Loucy (cell line): Measurements from ENCODE around the gene AGPAT3.

Experiments
- H2AFZ ChIP-seq: fragments of 200-600 bp; sonication (generic); 2 replicates; pipeline ENCODE4 v1.6.0; 2016; ENCODE audit warnings: antibody characterized with exemption, mild to moderate bottlenecking, low read length, moderate library complexity
- H3F3A ChIP-seq: fragments of 200-600 bp; 2 replicates; pipeline ENCODE4 v1.6.0; 2016; ENCODE audit warnings: antibody characterized with exemption, low read depth, mild to moderate bottlenecking
- H3K27me3 ChIP-seq: fragments of 200-600 bp; sonication (generic); 2 replicates; pipeline ENCODE4 v1.6.1; 2014; ENCODE audit warnings: low read length, mild to moderate bottlenecking; ENCODE audit not compliant: insufficient read depth, poor library complexity, severe bottlenecking
- H3K36me3 ChIP-seq: fragments of 200-600 bp; sonication (generic); 2 replicates; pipeline ENCODE4 v1.6.1; 2016; ENCODE audit warnings: low read length; ENCODE audit not compliant: insufficient read depth
- H3K4me1 ChIP-seq: fragments of 200-600 bp; sonication (generic); 2 replicates; pipeline ENCODE4 v1.5.1; 2014; ENCODE audit warnings: low read length, mild to moderate bottlenecking; ENCODE audit not compliant: insufficient read depth, poor library complexity, severe bottlenecking
- H3K4me2 ChIP-seq: fragments of 200-600 bp; sonication (generic); 2 replicates; pipeline ENCODE4 v1.6.0; 2014; ENCODE audit warnings: antibody characterized with exemption, low read length, low read depth, mild to moderate bottlenecking; ENCODE audit not compliant: poor library complexity, severe bottlenecking
- H3K4me3 ChIP-seq: fragments of 200-600 bp; sonication (generic); 2 replicates; pipeline ENCODE4 v1.5.1; 2014; ENCODE audit warnings: low read length, mild to moderate bottlenecking, mixed read lengths; ENCODE audit not compliant: poor library complexity, severe bottlenecking
- H3K79me2 ChIP-seq: fragments of 200-600 bp; sonication (generic); 2 replicates; pipeline ENCODE4 v1.6.1; 2014; ENCODE audit warnings: low read length; ENCODE audit not compliant: insufficient read depth
- H3K9ac ChIP-seq: fragments of 200-600 bp; sonication (generic); 2 replicates; pipeline ENCODE4 v1.6.0; 2014; ENCODE audit warnings: mild to moderate bottlenecking, low read depth, low read length, moderate library complexity; ENCODE audit not compliant: poor library complexity, severe bottlenecking
- H3K9me2 ChIP-seq: fragments of 200-600 bp; sonication (generic); replicated peaks from 2 replicates; pipeline ENCODE4 v1.6.1; 2016; ENCODE audit warnings: low read depth, low read length, mixed read lengths
- H3K9me3 ChIP-seq: fragments of 200-600 bp; sonication (generic); 2 replicates; pipeline ENCODE4 v1.6.1; 2014; ENCODE audit warnings: mild to moderate bottlenecking, antibody characterized with exemption, low read length, low read depth; ENCODE audit not compliant: insufficient read depth
- H4K20me1 ChIP-seq: fragments of 200-600 bp; sonication (generic); 2 replicates; pipeline ENCODE4 v1.6.0; 2014; ENCODE audit warnings: antibody characterized with exemption, low read length, mild to moderate bottlenecking; ENCODE audit not compliant: insufficient read depth, poor library complexity, severe bottlenecking
- EZH2phosphoT487 ChIP-seq: fragments of 200-600 bp; IDR thresholded peaks from 2 replicates; pipeline ENCODE4 v1.6.1; 2018; ENCODE audit warnings: antibody characterized with exemption, mild to moderate bottlenecking, moderate library complexity, borderline replicate concordance
- TF ChIP-seq, protein P1 (sequence below): fragments of 200-600 bp; sonication (generic); conservative IDR thresholded peaks from 2 replicates; pipeline ENCODE4 v1.5.1; 2014; ENCODE audit warnings: mild to moderate bottlenecking, antibody characterized with exemption, low read length

Gene AGPAT3

DNA sequence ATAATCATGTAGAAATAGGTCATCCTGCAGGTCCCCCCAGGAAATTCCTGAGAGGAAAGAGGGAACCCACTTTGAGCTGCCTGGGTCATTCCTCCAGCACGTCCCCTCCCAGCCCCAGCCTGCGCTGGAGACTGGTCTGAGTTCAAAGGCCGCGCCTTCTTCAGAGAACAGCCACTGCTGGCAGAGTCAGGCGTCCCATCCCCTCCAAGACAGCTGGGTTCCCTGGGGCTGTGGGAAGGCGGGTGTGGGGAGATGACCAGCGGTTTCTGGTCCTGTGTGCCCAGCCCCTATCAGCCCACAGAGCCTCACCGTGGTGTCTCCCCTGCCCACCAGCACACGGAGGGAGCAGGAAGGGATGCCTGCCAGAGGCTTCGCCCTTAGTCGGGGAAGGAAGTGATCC is 129.1 kb downstream of the AGPAT3 start:
- no peak overlapping the region for H3K4me2 ChIP-seq
- no peaks in the 10 kb centered on the region for H3K4me1 ChIP-seq
- H3K9me2 ChIP-seq: no peaks in the 10 kb centered on the region
- no peak overlapping the region for H3K9ac ChIP-seq
- TF ChIP-seq EZH2phosphoT487: no peak
- TF ChIP-seq, protein P1, sequence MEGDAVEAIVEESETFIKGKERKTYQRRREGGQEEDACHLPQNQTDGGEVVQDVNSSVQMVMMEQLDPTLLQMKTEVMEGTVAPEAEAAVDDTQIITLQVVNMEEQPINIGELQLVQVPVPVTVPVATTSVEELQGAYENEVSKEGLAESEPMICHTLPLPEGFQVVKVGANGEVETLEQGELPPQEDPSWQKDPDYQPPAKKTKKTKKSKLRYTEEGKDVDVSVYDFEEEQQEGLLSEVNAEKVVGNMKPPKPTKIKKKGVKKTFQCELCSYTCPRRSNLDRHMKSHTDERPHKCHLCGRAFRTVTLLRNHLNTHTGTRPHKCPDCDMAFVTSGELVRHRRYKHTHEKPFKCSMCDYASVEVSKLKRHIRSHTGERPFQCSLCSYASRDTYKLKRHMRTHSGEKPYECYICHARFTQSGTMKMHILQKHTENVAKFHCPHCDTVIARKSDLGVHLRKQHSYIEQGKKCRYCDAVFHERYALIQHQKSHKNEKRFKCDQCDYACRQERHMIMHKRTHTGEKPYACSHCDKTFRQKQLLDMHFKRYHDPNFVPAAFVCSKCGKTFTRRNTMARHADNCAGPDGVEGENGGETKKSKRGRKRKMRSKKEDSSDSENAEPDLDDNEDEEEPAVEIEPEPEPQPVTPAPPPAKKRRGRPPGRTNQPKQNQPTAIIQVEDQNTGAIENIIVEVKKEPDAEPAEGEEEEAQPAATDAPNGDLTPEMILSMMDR: no peak
- no peaks in the 10 kb centered on the region for H3K27me3 ChIP-seq
- H3K36me3 ChIP-seq: no peaks in the 10 kb centered on the region
- no peak overlapping the region for H3K4me3 ChIP-seq
- no peak overlapping the region for H2AFZ ChIP-seq
- no peaks in the 10 kb centered on the region for H3K79me2 ChIP-seq
- no peaks in the 10 kb centered on the region for H3F3A ChIP-seq
- no peaks in the 10 kb centered on the region for H3K9me3 ChIP-seq
- H4K20me1 ChIP-seq: no peaks in the 10 kb centered on the region

DNA sequence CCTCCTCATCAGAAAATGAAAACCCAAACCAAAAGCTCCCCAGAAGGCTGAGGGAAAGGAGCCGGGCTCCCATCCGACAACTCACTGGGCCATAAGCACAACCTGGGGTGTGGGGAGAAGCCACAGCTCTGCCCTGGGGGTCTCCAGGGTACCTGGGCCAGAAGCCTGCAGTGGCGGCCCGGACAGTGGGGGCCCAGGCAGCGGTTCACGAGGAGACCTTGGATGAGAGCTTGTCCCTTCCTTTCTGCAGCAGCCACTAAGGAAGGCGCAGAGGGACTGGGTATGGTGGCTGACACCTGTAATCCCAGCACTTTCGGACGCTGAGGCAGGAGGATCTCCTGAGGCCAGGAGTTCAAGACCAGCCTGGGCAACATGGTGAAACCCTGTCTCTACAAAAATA is 129.6 kb downstream of the AGPAT3 start:
- no peaks in the 10 kb centered on the region for H3K9me2 ChIP-seq
- H3K79me2 ChIP-seq: no peaks in the 10 kb centered on the region
- no peak overlapping the region for H3K4me2 ChIP-seq
- H3K9ac ChIP-seq: no peak overlapping the region
- no peaks in the 10 kb centered on the region for H3K9me3 ChIP-seq
- no peaks in the 10 kb centered on the region for H4K20me1 ChIP-seq
- H3K36me3 ChIP-seq: no peaks in the 10 kb centered on the region
- no peaks in the 10 kb centered on the region for H3F3A ChIP-seq
- no peak overlapping the region for H2AFZ ChIP-seq
- H3K4me3 ChIP-seq: no peak overlapping the region
- no peaks in the 10 kb centered on the region for H3K27me3 ChIP-seq
- TF ChIP-seq EZH2phosphoT487: no peak
- TF ChIP-seq, protein P1: no peak
- no peaks in the 10 kb centered on the region for H3K4me1 ChIP-seq

DNA sequence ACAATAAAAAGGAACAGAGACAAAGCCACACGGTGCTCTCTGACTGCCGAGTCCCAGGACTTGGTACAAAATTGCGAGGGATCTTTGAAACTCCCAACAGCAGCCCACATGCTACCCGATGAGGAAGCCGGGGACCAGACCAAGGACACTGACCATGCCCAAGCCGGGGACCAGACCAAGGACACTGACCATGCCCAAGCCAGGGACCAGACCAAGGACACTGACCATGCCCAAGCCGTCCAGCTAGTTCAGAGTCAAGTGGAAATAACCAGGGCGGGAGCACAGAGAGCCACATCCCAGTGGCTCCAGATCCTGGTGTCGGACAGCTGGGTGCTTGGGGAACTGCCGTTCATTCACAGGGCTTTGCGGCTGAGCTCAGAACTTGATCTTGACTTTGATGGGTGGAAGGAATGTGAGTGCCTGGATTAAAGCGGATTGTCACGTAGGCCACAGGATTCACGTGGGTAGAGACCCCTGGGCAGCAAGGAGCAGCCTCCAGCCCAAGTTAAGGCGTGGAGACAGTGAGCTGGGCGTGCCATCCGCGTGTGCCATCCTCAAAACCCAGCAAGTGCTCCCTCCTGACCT is 130.6 kb downstream of the AGPAT3 start:
- TF ChIP-seq, protein P1: no peak
- TF ChIP-seq EZH2phosphoT487: no peak
- no peaks in the 10 kb centered on the region for H3F3A ChIP-seq

More for the DNA sequence above, 130.6 kb downstream of the AGPAT3 start:
- no peaks in the 10 kb centered on the region for H3K9me3 ChIP-seq
- no peaks in the 10 kb centered on the region for H3K27me3 ChIP-seq
- no peak overlapping the region for H2AFZ ChIP-seq
- no peaks in the 10 kb centered on the region for H4K20me1 ChIP-seq
- H3K36me3 ChIP-seq: no peaks in the 10 kb centered on the region
- no peak overlapping the region for H3K4me2 ChIP-seq
- H3K4me3 ChIP-seq: no peak overlapping the region
- no peak overlapping the region for H3K9ac ChIP-seq
- H3K79me2 ChIP-seq: no peaks in the 10 kb centered on the region
- no peaks in the 10 kb centered on the region for H3K9me2 ChIP-seq
- H3K4me1 ChIP-seq: no peaks in the 10 kb centered on the region
